Fibroblast of mammary gland (primary cell): ENCODE results near the gene C1orf115.
"Not testable (repeated sequence)": the region's sequence is repeated elsewhere in the genome, so short reads cannot be mapped to it uniquely, and the experiment has no call there.

Source experiments
- DNase-seq: peaks from one replicate; pipeline ENCODE4 v3.0.0-alpha.2; 2010; ENCODE audit warnings: low read depth
- H3K4me3 ChIP-seq: 2 replicates; pipeline ENCODE4 v1.5.1; 2011; ENCODE audit warnings: low read depth, mild to moderate bottlenecking, low read length, moderate library complexity; ENCODE audit not compliant: control insufficient read depth
- TF ChIP-seq, protein P1 (sequence below): conservative IDR thresholded peaks from 2 replicates; pipeline ENCODE4 v1.5.1; 2011; ENCODE audit warnings: low read depth, low read length, inconsistent platforms; ENCODE audit not compliant: control insufficient read depth, insufficient read depth

Gene C1orf115

DNA sequence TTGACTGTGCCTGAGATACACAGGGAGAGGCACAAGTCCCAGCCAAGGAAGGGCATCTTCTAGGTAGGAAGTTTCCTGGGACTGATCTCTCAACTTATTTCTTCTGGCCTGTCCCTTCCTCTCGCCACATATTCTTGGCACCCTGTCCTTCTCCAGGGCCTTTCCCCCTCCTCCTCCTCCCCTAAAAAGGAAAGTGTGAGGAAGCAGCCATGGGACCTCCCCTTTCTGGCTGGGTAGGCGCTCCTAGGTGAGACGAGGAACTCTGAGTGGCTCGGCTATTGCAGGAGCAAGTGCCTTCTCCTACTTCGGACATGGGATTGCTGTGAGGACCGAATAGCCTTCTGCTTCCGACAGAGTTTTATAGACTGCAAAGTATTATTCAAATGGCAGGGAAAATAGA is 42.5 kb downstream of the C1orf115 start:
- H3K4me3 ChIP-seq, result no peak overlapping the region
- TF ChIP-seq, protein P1, sequence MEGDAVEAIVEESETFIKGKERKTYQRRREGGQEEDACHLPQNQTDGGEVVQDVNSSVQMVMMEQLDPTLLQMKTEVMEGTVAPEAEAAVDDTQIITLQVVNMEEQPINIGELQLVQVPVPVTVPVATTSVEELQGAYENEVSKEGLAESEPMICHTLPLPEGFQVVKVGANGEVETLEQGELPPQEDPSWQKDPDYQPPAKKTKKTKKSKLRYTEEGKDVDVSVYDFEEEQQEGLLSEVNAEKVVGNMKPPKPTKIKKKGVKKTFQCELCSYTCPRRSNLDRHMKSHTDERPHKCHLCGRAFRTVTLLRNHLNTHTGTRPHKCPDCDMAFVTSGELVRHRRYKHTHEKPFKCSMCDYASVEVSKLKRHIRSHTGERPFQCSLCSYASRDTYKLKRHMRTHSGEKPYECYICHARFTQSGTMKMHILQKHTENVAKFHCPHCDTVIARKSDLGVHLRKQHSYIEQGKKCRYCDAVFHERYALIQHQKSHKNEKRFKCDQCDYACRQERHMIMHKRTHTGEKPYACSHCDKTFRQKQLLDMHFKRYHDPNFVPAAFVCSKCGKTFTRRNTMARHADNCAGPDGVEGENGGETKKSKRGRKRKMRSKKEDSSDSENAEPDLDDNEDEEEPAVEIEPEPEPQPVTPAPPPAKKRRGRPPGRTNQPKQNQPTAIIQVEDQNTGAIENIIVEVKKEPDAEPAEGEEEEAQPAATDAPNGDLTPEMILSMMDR, result no peak

DNA sequence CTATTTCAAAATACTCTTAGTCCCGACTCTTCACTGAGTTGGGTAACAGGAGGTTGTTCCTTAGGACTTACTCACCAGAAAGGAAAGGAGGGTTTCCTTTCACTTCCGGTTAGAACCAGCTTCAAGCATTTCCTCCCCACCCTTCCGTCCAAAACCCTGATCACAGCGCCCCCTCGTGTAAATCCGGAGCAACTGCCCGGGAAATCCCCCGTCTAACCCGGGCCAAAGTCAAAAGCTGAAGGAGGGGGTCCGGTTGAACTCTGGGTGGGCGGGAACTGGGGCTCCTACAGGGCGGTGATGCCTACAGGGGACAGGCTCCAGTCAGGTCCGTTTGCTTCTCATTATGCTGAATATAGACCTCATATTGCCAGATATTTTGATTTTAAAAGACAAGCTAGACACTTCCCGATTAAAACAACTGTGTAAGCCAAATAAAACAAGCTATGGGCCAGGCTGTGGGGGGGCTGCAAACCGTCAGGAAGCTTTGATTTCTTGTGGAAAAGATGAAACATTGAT is 43.0 kb downstream of the C1orf115 start:
- peak overlapping the region; percentile 25 for H3K4me3 ChIP-seq
- TF ChIP-seq, protein P1, result peak; percentile 91
- DNase-seq, result peak; percentile 95

More for the DNA sequence above, 42.5 kb downstream of the C1orf115 start:
- DNase-seq, result no peak

DNA sequence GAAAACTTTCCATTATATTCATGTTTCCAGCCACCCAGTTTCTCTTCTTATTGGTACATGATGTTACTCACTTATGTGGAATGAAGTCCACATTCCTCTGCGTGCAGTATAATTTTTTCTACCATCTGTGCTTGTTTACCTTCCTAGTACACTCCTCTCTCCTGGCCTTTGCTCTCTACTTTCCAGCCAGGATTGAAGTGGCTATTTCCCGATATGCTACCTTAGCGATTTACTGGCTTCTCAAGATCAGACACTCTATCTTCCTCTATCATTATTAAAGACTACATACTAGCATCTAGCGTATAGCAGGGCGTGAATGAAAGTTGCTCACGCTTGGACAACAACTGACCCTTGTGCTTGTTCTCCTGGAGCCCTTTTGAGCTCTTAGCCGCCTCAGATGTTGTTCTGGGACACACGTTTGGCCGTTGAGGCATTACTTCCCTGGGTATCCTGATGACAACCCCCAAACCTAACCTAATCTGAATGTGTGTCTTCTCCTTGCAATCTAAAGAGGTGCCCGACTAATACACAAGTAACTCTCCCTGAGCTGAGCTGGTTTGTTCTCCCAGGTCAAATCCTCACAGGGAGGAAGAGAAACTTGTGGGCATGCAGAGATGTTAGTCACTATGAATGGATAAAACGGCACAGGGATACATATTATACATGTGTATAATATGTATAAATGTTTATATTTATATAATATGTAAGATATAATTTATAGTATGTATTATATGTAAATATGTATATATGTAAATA is 44.6 kb downstream of the C1orf115 start:
- TF ChIP-seq, protein P1, result no peak
- DNase-seq, result peak; percentile 59
- no peak overlapping the region for H3K4me3 ChIP-seq

DNA sequence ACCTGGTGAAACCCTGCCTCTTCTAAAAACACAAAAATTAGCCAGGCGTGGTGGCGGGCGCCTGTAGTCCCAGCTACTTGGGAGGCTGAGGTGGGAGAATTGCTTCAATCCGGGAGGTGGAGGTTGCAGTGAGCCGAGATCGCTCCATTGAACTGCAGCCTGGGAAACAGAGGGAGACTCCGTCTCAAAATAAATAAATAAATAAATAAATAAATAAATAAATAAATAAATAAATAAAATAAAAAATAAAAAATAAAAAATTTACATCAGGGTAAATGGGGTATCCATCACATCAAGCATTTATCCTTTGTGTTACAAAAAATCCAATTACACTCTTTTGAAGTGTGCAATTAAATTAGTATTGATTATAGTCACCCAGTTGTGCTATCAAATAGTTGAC is 46.1 kb downstream of the C1orf115 start:
- not testable (repeated sequence) for DNase-seq, H3K4me3 ChIP-seq

DNA sequence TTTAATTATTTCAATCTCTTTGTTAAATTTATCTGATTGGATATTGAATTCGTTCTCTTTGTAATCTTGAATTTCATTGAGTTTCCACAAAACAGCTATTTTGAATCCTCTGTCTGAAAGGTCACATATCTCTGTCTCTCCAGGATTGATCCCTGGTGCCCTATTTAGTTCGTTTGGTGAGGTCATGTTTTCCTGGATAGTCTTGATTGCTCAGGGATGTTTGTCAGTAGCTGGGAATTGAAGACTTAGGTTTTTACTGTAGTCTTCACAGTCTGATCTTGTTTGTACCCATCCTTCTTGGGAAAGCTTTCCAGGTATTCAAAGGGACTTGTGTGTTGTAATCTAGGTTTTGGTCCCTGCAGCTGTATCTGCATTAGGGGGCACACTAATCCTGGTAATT is 51.2 kb downstream of the C1orf115 start:
- no peak for DNase-seq
- no peak overlapping the region for H3K4me3 ChIP-seq
- TF ChIP-seq, protein P1, result no peak

DNA sequence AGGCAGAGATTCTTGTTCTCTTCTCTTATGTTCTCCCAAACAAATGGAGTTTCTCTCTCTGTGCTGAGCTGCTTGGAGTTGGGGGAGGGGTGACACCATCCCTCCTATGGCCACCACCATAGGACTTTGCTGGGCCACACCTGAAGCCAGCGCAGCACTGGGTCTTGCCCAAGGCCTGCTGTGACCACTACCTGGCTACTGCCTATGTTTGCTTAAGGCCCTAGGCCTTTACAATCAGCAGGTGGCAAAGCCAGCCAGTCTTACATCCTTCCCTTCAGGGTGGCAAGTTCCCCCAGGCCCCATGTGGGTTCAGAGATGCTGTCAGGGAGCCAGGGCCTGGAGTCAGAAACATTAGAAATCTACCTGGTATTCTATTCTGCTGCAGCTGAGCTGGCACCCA is 51.7 kb downstream of the C1orf115 start:
- DNase-seq, result no peak
- H3K4me3 ChIP-seq, result no peak overlapping the region

DNA sequence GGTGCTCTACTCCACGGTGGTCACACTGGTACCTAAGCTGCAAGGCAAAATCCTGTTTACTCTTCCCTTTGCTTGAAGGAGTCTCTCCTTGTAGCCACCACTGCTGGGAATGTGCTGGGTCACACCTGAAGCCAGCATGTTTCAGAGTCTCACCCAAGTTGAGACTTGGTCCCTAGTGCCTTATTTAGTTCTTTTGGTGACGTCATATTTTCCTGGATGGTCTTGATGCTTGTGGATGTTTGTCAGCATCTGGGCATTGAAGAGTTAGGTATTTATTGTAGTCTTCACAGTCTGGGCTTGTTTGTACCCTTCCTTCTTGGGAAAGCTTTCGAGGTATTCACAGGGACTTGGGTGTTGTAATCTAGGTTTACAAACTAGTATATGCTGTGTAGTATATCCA is 52.4 kb downstream of the C1orf115 start:
- no peak for DNase-seq
- no peak overlapping the region for H3K4me3 ChIP-seq
- TF ChIP-seq, protein P1, result no peak

More for the DNA sequence above, 51.7 kb downstream of the C1orf115 start:
- TF ChIP-seq, protein P1, result no peak
